ENCODE measurements around the gene CASQ2.

Gene CASQ2

GRCh38 chr1:115702959-115703358, 65.6 kb downstream of the CASQ2 start:
- Histone ChIP-seq H2AFZ (ENCODE audit: low read length) (no peak overlapping the region), H3K36me3 (replicated peaks; ENCODE audit: insufficient read depth, low read length) (no peaks in the 10 kb centered on the region), H3K9me3 (replicated peaks; ENCODE audit: insufficient read depth, low read length) (no peaks in the 10 kb centered on the region), H3K27me3 (replicated peaks; ENCODE audit: insufficient read depth, low read length) (no peaks in the 10 kb centered on the region), H3K27ac (ENCODE audit: low read length) (no peak overlapping the region), H3K9me2 (replicated peaks; ENCODE audit: insufficient read depth, low read length) (no peaks in the 10 kb centered on the region), H3F3A (ENCODE audit: insufficient read depth, low read length) (no peaks in the 10 kb centered on the region), H3K4me1 (ENCODE audit: low read length) (no peaks in the 10 kb centered on the region), H3K9ac (ENCODE audit: low read length) (no peak overlapping the region), H3K4me2 (ENCODE audit: low read depth, low read length) (no peak overlapping the region), H4K20me1 (ENCODE audit: insufficient read depth, low read length) (no peaks in the 10 kb centered on the region), H3K79me2 (ENCODE audit: low read length) (no peaks in the 10 kb centered on the region), H3K4me3 (ENCODE audit: low read length) (no peak overlapping the region)
- DNase-seq = no peak
- no peak for TF ChIP-seq CTCF (IDR thresholded peaks at IDR 0.05; ENCODE audit: low read length)
- no peak for TF ChIP-seq EZH2 (optimal IDR thresholded peaks at IDR 0.05; ENCODE audit: low read depth, low read length)

GRCh38 chr1:115701090-115701489, 67.4 kb downstream of the CASQ2 start:
- H3K9ac ChIP-seq (ENCODE audit: low read length) = no peak overlapping the region
- H3K27me3 ChIP-seq (replicated peaks; ENCODE audit: insufficient read depth, low read length) = no peaks in the 10 kb centered on the region
- no peak for TF ChIP-seq CTCF (IDR thresholded peaks at IDR 0.05; ENCODE audit: low read length)
- no peak for TF ChIP-seq EZH2 (optimal IDR thresholded peaks at IDR 0.05; ENCODE audit: low read depth, low read length)
- no peak for TF ChIP-seq EZH2phosphoT487 (IDR thresholded peaks at IDR 0.05; ENCODE audit: low read length)
- H3K79me2 ChIP-seq (ENCODE audit: low read length) = no peaks in the 10 kb centered on the region
- no peaks in the 10 kb centered on the region for H4K20me1 ChIP-seq (ENCODE audit: insufficient read depth, low read length)
- no peak for DNase-seq
- H3K4me2 ChIP-seq (ENCODE audit: low read depth, low read length) = no peak overlapping the region
- H3K9me3 ChIP-seq (replicated peaks; ENCODE audit: insufficient read depth, low read length) = no peaks in the 10 kb centered on the region
- no peaks in the 10 kb centered on the region for H3F3A ChIP-seq (ENCODE audit: insufficient read depth, low read length)
- no peaks in the 10 kb centered on the region for H3K36me3 ChIP-seq (replicated peaks; ENCODE audit: insufficient read depth, low read length)
- H3K27ac ChIP-seq (ENCODE audit: low read length) = no peak overlapping the region
- H2AFZ ChIP-seq (ENCODE audit: low read length) = no peak overlapping the region
- no peaks in the 10 kb centered on the region for H3K4me1 ChIP-seq (ENCODE audit: low read length)
- H3K4me3 ChIP-seq (ENCODE audit: low read length) = no peak overlapping the region
- H3K9me2 ChIP-seq (replicated peaks; ENCODE audit: insufficient read depth, low read length) = no peaks in the 10 kb centered on the region

- no peak for DNase-seq
- no peaks in the 10 kb centered on the region for H3K27me3 ChIP-seq (replicated peaks; ENCODE audit: insufficient read depth, low read length)
- TF ChIP-seq EZH2 (optimal IDR thresholded peaks at IDR 0.05; ENCODE audit: low read depth, low read length) (no peak), EZH2phosphoT487 (IDR thresholded peaks at IDR 0.05; ENCODE audit: low read length) (no peak), CTCF (IDR thresholded peaks at IDR 0.05; ENCODE audit: low read length) (no peak)
Observed at GRCh38 chr1:115697619-115698018, 70.9 kb downstream of the CASQ2 start.

More at GRCh38 chr1:115697619-115698018, 70.9 kb downstream of the CASQ2 start:
- Histone ChIP-seq H3K9me2 (replicated peaks; ENCODE audit: insufficient read depth, low read length) (no peaks in the 10 kb centered on the region), H3K4me2 (ENCODE audit: low read depth, low read length) (no peak overlapping the region), H3K9me3 (replicated peaks; ENCODE audit: insufficient read depth, low read length) (no peaks in the 10 kb centered on the region), H3K4me1 (ENCODE audit: low read length) (no peaks in the 10 kb centered on the region), H3K79me2 (ENCODE audit: low read length) (no peaks in the 10 kb centered on the region), H2AFZ (ENCODE audit: low read length) (no peak overlapping the region), H4K20me1 (ENCODE audit: insufficient read depth, low read length) (no peaks in the 10 kb centered on the region), H3F3A (ENCODE audit: insufficient read depth, low read length) (no peaks in the 10 kb centered on the region), H3K9ac (ENCODE audit: low read length) (no peak overlapping the region), H3K36me3 (replicated peaks; ENCODE audit: insufficient read depth, low read length) (no peaks in the 10 kb centered on the region), H3K27ac (ENCODE audit: low read length) (no peak overlapping the region), H3K4me3 (ENCODE audit: low read length) (no peak overlapping the region)

Measured in MM.1S (cell line).